D341Med (cell line): ENCODE results near the gene ZSCAN20.
"Not testable (repeated sequence)": the region's sequence is repeated elsewhere in the genome, so short reads cannot be mapped to it uniquely, and the experiment has no call there.

Experiments used
- DNase-seq: peaks from one replicate; pipeline ENCODE4 v3.0.0; 2012; ENCODE audit warnings: low spot score

Gene ZSCAN20

DNA sequence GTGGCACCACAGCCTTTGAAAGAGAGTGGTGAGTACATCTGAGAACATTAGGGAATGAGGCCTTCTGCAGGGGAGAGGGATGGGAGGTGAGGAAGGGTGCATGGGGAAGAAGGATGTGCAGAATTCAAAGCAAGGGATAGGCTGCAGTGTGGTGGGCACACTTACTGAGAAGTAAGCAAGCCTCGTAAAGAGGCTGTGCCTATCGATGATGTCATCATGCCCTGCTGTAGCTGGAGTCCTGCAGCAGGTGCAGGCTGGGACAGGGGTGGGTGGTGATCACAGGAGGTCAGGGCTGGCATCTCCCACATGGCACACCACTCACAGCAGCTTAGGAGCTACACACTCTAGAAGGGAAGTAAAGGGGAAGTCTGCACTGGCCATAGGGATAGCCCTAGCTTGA is 16.2 kb downstream of the ZSCAN20 start:
- no peak for DNase-seq

DNA sequence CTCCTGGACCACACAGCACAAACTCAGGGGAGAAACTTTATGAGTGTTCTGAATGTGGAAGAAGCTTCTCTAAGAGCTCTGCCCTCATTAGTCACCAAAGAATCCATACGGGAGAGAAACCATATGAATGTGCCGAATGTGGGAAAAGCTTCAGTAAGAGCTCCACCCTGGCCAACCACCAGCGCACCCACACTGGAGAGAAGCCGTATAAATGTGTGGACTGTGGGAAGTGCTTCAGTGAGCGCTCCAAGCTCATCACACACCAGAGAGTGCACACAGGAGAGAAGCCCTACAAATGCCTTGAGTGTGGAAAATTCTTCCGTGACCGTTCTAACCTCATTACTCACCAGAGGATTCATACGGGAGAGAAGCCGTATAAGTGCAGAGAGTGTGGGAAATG is 22.5 kb downstream of the ZSCAN20 start:
- DNase-seq = no peak

DNA sequence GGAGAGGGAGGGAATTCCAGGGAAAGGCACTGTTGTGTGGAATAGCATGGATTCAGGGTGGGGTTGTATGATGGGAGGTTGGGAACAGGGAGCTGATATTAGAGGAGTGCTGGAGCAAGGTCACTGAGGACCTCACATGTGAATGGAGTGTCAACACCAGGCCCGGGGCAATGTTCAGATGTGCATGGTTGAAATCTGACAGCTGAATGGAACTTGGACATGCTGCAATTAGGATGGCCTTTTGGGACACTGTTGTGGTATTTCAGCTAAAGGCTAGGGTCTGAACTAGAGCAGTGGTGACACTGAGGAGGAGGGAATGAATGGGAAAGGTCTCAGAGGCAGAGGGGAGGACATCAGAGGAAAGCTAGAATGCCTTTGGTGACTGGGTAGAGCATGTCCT is 25.0 kb downstream of the ZSCAN20 start:
- DNase-seq = no peak

DNA sequence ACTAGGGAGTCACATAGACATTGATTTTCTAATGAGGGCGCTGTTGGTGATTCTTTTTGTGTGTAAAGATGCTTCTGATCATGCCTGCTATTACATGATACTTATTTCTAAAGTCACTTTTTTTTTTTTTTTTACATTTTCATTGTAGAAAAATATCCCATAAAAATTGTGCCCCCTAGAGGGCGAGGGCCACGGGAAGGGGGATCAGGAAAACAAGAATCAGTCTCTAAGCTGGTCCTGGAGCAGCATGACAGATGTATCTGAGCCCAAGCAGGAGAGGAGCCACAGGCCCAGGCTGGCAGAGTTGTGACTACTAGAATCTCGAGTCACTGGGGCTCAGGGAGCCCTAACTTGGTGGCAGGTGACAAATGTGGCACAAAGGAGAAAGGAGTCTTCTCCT is 28.1 kb downstream of the ZSCAN20 start:
- DNase-seq = no peak

DNA sequence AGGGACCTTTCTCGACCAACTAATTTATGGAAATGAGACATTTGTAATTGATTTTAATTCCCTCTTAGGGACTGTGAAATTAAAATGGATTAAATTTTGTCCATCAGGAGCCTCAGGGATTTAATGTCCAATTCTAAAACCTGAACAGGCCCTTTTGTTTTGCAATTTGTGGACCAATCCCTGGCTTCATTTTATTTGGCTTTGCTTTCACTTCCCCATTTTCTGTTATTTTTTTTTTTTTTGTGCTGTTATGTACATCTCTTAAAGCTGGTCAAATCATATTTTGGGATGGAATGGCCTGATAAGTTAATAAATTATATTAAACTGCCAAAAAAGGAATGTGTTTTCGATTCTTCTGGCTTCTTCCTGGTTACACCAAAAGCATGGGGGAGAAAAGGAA is 28.9 kb downstream of the ZSCAN20 start:
- no peak for DNase-seq

DNA sequence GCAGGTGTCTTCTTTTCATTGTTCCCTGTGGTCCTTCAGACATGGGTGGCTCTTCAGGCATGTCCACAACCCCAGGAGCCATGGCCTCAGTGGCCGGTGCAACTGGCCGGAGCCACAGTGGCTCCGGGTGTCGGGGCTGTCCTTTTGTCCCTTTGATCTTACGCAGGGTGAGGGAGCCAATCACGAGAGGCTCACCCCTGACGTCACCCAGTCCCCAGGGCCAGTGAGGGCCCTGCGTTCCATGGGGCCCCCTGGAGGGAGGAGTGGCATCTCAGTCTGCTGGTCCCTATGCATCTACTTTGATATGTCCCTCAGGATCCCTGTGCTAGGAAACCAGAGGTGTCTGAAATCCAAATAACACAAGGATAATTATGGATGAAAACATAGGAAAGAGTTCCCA is 29.3 kb downstream of the ZSCAN20 start:
- no peak for DNase-seq

DNA sequence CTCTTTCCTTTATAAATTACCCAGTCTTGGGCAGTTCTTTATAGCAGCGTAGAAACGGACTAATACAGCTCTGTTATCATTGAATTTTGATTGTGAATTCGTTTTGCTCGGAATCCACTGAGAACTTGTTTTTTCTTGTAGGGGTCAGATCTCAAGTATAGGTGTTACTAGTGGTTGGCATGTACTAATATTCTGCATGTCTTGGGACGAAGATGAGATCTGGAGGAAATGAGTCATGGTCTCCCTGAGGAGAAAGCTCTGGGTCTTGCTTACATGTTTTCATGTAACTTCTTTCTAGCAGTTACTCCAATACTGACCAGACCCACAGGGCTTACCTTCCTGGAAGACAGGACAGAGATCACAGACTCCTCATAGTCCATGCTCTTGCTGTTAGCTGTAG is 30.3 kb downstream of the ZSCAN20 start:
- no peak for DNase-seq

DNA sequence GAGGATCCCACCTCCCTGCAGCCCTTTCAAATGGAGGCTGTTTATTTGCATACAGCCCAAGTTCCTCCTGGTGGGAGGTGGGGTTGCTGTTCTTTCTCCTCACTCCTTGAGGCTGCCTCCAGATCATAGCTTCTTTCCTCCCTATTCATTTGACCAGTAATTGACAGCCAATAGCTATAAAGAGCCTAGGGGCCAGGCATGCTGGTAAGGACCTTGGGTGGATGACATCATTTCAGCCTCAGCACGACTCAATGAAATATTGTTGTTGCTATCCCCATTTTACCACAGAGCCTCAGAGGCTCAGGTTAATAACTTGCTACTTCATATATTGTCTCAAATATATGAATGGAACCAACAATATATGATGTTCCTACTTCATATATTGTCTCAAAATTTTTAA is 31.1 kb downstream of the ZSCAN20 start:
- no peak for DNase-seq

DNA sequence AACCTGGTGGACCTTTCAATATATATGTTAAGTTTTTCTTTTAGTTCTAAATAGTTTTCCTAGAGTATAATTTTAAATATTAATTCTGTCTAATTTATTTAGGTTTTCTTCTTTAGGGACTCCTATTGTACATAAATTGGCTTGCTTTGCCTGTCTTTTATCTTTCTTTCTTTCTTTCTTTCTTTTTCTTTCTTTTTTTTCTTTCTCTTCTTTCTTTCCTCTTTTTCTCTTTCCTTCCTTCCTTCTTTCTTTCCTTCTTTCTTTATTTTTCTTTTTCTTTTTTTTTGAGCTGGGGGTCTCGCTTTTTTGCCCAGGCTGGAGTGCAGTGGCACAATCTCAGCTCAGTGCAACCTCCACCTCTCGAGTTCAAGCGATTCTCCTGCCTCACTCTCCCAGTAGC is 35.2 kb downstream of the ZSCAN20 start:
- DNase-seq = no peak

DNA sequence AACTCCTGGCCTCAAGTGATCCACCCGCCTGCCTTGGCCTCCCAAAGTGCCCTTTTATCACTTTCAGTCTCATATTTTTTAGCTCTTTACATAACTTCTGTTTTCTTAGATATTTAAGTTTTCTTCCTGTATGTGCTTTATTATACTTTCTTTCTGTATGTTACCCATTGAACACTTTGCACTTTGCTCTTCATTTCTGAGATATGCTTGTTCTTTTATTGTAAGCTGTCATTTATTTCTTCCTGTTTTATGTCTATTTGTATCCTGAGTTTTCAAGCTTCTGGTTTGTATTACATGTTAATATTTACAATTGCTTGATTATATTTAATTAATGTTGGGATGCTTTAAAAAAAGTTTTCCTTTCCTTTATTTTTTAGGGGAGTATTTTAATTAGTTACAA is 35.7 kb downstream of the ZSCAN20 start:
- no peak for DNase-seq

DNA sequence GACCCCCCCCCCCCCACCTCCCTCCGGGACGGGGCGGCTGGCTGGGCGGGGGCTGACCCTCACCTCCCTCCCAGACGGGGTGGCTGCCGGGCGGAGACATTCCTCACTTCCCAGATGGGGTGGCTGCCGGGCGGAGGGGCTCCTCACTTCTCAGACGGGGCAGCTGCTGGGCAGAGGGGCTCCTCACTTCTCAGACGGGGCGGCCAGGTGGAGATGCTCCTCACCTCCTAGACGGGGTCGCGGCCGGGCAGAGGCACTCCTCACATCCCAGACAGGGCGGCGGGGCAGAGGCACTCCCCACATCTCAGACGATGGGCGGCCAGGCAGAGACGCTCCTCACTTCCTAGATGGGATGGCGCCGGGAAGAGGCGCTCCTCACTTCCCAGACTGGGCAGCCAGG is 36.8 kb downstream of the ZSCAN20 start:
- DNase-seq = not testable (repeated sequence)

DNA sequence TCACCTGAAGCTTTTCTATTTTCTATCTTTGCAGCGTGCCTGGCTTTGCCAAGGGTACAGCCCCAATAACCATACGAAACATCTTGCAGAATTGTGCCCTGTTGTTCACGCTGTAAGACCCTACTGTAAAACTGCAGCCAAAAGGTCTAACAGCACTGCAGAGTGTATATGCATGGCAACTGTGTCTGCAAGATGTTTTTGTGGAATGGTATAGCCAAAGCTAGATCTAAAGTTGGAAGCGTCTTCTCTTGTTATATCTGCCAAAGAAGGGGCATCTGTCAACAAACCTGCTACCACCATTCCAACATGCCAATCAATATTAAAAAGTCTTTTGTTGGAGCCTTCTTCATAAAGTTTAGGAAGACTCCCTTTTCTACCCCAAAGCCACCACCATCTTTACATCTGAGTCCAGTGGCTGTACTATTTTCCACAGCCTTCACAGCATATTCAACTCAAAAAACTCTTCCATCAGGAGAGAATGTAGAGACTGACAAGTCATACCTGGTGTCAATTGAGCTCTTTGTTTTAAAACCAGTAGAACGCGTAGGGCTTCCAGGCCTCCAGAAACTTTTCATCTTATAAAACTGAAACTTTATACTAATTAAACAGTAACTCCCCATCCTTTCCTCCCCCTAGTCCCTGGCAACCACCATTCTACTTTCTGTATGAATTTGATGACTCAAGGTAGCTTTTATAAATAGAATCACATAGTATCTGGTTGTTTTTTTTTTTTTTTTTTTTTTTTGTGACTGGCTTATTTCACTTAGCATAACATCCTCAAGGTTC is 40.0 kb downstream of the ZSCAN20 start:
- DNase-seq = no peak

DNA sequence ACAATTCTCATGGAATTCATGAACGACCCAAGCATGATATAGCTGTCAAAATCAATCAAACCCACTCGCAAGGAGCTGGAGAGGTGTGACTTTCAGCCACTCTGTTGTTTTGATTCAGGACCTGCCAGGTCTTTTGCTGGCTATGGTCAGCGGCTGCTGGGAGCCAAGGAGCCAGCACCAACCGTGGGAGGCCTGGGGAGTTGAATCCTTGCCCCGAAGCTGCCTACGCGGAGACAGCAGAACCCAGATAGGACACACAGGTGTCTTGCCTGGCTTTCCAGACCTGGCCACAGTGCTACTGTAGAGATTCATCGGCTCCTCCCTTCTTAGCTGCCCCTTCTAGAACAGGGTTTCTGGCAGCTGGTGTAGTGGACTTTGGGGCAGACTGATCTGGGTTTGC is 42.7 kb downstream of the ZSCAN20 start:
- no peak for DNase-seq

DNA sequence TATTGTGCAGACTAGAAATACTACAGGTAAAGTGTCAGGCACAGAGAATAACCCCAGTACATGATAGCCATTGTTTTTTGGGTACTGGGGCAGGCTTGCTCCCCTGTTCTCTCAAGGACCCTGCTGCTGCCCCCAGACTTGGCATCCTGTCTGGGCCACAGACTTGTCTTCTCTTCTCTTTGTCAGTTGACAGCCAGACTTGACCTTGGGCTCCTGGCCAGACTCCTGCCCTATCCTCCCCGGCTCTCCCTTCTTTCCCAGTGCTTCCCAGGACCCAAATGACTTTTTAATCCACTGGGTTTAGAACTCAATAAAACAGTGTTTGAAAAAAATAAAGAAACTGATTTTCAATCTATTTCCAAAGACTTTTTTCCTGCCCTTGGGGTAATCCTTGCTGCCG is 43.2 kb downstream of the ZSCAN20 start:
- no peak for DNase-seq

DNA sequence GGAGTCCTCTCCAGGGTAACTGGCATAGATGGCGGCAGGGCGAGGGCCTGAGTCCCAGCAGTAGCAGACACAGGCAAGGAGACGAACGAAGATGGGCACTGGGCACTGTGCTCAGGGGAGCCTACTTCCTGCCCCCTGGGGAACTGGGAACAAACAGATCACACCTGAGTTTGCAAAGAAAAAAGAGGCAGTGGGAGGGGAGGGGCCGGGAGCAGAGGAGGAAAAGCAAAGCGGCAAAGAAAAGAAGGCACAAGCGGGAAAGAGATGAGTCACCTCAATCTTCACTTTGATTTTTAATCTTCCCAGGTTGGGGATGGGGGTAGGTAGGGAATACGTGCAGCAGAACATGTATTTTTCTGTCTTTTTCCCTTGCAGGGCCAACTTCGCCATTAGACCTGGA is 44.0 kb downstream of the ZSCAN20 start:
- DNase-seq = no peak

DNA sequence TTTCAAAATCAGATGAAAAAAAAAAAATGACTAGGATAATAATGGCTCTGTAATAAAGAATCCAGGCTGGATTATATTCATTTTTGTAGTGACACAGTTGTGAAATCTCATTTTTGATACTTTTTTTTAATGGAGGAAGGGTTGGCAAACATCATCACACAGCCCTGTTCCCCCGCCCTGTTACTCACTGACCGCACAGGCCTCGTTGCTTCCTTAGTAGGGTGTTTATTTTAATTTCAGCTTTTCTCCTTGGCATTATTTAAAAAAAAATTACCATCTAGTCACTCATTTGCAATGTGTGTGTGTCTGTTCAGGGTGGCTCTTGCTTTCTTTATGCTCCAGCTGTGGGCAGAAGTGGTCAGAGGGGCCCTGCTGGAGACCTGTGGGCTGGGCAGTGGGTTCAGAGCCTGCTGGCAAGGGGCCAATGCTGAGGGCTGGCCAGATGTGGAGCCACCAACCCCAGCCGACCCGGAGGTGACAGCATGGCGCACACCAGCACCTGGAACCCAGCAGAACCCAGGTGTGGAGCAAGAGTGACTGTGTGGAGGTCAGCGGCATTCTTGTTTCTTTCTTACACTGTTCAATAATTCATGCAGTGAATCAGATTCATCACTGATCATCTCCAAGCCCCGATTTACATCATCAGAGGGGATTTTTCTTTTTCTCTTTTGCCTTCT is 44.6 kb downstream of the ZSCAN20 start:
- no peak for DNase-seq

DNA sequence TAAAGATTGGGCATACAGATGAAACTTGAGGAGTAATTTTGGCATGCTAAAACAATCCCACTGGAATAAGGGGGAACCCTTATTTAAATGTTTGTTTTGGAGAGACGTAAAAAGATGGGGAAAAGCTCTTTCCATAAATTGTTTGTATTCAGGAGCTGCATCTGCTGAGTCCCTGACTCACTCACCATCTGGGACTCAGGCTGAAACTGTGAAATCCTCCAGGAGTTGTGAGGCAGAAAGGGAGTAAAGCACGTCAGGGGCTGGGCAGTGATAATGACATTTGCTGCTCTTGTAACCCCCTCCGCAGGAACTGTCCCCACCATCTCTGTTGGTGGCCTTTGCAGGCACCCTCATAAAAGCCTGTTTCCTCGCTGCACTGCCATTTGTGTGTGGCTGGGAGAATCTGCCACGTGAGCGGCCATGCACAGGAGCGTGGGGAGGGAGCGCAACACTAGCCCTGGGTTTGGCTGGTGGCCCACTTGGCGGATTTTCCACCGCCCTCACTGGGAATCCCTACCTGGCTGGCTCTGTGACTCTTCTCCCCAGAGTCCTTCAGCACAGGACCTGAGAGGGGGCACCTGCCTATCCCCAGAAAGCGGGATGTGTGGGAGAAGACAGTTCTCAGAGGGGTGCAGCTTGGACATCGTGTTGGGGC is 45.3 kb downstream of the ZSCAN20 start:
- DNase-seq = no peak

DNA sequence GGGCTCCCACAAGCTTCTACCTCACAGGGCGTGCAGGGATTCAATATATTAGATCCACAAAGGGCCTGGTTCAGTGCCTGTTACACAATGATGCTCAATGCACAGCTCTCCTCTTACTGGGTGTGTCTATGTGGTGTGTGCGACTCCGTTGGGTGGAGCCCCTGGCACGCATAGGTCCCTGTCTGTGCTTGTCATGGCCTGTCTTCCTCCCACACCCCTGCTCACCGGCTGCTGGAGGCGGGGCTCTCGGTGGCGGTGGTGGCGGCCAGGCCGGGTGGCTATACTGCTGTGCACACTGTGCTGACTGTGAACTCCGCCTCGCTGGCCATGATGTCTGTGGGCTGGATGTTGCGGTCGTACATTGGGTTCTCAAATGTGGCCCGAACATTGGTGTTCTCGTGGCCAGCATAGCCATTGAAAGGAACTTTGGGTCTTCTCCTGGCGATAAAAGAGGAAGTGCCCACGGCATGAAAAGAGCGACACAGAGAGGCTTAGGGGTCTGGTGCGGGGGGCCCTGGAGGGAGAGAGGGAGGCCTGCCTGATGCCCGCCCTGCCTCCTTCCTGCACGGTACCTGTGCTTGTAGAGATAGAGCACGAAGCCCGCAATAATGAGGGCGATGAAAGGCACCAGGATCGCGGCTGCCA is 46.9 kb downstream of the ZSCAN20 start:
- no peak for DNase-seq

DNA sequence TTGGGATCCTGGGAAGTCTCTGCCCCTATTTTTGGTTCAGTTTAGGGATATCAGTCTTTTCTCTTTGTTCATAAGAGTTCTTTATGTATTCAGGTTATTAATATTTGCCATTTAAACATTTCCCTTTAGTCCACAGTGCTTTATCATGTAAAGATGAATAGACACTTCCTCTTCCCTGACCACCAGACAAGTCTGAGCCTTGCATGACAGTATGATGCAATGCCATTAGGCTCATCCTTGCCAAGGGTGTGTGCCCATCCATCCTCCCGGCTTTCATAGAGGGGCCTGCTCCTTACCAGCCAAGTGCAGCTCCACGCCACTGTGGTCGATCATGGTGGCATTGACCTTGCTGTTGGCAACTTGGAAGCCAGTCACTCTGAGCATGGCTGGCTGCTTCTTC is 52.1 kb downstream of the ZSCAN20 start:
- no peak for DNase-seq

DNA sequence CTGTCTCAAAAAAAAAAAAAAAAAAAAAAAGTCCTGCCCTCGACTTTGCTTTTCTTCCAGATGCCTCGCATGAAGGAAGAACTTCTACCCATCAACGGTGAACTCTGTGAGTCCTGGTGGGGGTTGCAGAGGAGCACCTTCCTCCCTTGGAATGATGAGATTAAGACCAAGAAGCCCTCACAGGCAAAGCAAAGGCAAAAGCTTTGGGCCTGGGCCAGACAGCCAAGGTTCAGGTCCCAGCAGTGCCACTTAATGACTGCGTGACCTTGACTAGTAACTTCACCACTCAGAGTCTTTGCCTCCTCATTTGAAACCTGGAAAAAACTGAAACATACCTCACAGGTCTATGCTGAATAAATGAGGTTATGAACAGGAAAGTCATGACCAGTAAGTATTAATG is 55.5 kb downstream of the ZSCAN20 start:
- DNase-seq = no peak

DNA sequence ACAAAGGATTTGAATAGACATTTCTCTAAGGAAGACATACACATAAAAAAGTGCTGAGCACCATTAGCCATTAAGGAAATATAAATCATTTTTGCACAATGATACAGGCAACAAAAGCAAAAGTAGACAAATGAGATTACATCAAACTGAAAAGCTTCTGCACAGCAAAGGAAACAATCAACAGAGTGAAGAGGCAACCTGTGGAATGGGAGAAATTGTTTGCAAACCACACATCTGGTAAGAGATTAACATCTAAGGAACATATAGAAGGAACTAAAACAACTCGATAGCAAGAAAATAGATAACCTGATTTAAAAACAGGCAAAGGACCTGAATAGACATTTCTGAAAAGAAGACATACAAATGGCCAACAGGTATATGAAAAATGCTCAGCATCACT is 57.5 kb downstream of the ZSCAN20 start:
- no peak for DNase-seq

DNA sequence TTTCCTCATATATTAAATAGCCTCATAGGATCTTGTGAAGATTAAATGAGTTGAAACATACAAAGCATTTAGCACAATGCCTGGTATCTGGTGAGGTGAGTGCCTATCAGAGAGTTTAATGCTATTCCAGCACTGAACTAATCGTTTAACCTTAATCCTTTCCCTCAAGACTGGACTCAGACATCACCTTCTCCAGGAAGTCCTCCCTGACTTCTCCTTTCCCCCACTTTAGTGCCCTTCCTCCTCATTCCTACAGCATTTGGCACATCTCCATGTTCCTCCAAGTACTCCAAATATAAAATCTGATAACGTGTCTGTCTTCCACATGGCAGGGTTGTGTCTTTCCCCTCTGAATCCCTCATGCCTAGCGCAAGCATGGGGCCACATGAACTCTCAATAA is 59.8 kb downstream of the ZSCAN20 start:
- DNase-seq = no peak

DNA sequence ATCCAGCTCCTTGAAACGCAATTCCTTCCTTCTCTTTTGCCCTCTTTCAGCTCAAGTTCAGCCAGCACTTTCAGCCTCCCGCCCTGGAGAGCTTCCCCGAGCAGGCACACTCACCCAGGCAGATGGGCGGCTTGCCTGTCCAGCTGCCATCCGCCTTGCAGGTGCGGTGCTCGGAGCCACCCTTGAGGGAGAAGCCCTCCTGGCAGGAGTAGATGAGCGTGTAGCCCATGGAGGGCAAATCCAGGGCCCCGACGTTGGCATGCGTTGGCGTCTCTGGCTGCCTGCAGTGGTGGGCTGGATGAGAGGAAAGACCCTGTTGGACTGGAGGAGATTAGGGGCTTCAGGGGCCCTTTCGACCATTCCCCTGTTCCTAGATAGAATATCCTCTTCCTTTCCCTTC is 60.5 kb downstream of the ZSCAN20 start:
- no peak for DNase-seq
